NCI-H1694 treated with DMSO at 0.1 percent for 48 hours (cell line): Measurements from ENCODE around the gene IGDCC3.
"Not testable (repeated sequence)": the region's sequence is repeated elsewhere in the genome, so short reads cannot be mapped to it uniquely, and the experiment has no call there.

Source experiments
- DNase-seq: peaks from one replicate; lab custom pipeline; 2025; lab: John Stamatoyannopoulos, UW

The IGDCC3 gene

DNA sequence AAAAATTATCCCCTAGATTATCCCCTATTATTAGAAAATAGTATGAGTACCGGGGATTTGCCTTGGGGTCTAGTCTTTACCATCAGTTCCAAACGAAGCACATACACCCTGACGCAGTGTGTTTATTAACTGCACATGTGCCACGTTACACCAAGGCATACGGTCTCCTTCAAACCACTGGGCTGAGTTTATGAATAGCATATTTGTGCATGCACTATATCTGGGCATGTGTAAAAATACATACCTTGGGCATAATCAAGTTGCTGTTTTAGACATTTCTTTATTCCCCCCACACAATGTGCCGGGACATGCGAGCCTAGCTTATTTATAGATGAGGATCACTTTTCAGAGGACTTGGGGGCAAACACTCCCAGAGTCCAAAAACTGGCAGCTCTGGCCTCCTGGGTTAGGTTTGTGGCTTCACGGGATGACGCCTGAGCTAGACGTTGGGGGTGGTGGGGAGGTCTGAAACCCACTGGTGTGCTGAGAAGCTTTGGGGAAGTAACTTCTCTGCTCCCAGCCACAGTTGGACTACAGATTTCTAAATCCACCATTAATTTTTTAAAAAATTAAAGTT lies 28.7 kb upstream of the IGDCC3 start:
- no peak for DNase-seq

DNA sequence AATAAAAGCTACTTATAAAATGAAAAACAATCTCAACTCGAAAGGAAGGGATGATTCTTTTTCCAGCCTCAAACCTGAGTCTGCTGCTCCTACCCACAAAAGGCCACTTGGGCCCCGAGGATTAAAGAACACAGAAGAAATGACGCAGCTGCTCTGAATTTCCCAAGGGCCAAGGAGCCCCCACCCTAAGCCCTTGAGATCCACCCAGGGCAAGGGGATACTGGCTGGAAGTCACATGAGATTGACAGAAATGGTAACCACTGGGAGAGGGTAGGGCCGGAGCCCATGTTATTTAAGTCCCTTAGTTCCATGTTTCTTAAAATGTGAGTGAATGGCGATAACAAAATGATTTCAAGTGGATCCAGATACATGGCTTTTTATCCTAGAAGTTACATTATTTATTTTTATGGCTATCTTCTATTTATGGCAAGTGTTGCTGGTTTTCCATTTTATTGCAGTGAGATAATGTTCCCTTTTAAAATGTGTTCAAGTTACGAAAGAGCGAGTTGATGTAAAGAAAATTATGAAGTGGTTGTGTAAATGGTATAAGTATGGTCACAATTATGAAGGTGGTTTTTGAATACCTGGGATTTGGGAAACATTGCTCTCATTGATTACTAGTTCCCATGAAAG lies 28.1 kb upstream of the IGDCC3 start:
- no peak for DNase-seq

DNA sequence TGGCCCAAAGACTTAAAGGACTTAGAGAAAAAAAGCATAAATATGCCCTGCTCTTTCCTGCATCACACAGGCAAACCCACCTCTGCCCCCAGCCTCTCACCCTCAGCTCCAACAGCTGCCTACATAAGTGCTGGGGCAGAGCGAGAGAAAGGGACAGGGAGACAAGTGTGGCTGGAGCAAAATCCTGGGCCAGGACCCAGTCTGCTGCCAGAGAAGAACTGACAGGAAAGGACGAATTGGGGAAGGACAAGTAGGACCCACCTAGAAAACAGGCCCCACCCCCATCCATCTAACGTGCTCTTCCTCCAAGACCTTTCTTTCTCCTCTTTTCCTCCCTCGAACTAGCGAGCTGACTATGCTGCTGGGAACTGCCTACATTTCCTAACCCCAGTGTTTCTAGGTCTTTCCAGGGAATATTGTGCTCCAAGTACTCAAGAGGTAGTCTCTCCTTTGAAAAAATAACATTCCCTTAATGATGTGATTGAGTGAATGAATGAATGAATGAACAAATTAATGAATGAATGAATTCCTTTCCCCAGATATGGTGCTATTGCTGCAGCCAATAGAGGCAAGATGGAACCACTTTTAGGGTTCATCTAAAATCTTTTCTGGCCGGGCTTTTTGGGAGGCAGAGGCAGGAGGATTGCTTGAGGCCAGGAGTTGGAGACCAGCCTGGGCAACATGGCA lies 26.5 kb upstream of the IGDCC3 start:
- no peak for DNase-seq

DNA sequence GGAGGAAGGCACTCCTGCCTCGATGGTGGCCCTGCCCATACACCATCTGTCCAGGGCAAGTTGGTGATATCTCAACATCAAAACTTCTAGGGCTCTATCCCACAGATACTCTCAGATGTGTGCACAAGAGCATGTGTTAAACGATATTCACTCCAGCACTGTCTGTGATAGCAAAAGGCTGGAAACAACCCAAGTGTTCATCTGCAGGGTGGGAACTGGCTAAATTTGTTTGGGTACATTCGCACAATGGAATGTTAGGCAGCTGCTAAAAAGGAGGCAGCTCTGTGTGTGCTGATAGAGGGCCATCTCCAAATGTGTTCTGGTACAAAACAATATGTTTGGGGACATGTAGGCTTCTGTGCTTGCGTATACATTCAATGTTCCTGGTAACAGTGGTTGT lies 25.2 kb upstream of the IGDCC3 start:
- DNase-seq, result no peak

DNA sequence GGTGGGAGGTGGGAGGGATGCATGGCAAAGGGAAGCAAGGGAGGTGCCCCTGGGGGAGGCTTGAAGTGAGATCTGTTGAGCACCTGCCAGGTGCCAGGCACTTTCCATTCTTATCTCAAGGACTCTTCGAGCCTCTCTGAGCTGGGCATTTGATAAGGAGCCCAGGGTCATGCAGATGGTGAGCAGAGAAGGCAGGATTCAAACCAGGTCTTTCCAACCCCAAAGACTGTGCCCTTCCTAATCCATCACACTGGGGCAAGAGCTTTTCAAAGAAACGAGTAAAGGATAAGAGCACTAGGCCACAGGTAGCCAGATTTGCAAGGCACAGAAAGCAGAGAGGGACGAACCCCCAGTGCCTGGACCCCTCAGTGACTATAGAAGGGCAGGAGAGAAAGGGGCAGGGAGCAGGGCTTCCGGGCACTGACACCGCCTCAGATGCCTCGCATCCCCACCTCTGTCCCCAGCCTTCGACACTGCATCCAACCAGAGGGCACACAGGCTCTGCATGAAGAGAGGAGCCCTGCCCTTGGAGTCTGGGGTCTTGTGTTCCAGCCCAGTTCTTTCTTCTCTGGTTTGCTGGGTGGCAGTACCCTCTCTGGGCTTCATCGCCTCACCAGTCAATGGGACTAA lies 23.9 kb upstream of the IGDCC3 start:
- no peak for DNase-seq

DNA sequence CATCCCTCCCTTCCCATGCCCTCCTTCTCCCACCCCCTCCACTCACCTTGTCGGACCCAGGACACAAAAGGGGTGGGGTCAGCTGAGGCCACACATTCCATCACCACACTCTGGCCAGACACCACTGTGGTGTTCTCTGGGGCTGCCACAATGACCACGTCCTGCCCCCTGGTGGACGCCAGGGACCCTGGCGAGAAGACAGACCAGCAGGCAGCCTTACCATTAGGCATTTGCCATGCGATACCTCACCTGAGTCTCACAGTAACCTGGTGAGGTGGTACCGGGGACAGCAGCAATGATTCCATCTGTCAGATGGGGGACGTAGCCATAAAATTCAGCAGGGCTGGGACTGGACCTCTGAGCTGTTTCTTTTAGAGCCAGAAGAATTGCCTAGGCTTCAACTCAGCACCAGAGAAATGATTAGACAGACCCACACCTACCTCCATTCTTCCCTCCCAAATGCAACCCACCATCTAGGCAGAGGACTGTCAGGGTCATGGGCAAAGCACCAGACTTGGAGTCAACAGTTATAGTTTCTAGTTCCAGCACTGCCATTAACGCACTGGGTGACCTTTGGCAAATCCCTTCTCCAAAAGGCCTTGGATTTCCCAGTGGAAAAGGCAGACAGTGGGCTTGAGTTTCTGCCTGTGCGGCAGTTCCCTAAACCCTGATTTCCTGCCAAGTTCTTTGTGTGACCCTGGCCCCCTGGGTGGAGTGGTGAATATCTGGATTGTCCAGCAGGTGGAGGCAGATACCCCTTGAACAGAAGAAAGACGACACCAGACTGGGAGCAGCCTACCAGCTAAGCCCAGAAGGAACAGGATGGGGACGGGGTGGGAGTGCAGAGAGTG lies 23.2 kb upstream of the IGDCC3 start:
- DNase-seq, result peak; percentile 80

DNA sequence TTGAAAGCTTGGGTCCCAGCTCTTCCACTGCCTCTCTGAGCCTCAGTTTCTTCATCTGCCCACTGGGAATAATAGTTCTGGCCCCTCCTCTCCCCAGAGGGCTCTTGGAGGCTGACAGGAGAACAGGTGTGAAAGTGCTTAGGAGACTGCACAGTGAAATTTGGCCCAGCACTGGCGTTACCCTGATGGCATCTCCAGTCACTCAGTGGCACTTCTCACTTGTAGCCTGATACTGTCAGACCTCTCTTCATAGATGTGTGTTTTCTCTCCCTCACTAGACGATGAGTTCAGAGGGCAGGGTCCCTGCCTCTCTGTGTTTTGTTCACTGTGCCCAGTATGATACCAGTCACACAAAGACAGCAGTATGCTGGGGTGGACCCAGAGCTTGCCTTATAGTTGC lies 22.2 kb upstream of the IGDCC3 start:
- DNase-seq, result no peak

DNA sequence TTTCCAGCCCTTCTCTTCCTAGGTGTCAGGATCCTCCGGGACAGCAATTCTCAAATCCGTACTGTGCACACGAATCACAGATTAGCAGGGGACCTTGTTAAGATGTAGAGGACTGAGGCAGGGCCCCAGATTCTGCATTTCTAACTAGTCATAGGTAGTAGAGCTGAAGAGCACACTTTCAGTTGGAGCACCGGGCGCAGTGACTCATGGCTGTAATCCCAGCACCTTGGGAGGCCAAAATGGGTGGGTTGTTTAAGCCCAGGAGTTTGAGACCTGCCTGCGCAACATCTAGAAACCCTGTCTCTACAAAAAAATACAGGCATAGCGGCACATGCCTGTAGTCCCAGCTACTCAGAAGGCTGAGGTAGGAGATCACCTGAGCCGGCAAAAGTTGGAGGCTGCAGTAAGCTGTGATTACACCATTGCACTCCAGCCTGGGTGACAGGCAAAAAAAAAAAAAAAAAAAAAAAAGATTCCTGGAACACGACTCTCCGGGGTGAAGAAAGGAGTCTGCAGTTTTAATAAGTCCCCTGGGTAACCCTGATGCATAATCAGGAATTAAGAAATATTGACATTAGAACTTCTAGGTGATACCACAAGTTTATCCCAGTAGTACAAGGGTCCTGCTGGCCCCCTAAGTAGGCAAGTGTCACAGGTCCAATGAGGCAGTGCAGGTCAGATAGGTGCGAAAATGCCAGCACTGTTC lies 21.4 kb upstream of the IGDCC3 start:
- no peak for DNase-seq

DNA sequence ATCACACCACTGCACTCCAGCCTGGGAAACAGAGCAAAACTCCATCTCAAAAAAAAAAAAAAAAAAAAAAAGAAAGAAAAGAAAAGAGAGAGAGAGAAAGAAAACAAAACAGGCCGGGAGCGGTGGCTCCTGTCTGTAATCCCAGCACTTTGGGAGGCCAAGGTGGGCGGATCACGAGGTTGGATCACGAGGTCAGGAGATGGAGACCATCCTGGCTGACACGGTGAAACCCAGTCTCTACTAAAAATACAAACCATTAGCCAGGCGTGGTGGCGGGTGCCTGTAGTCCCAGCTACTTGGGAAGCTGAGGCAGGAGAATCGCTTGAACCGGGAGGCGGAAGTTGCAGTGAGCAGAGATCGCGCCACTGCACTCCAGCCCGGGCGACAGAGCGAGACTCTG lies 20.7 kb upstream of the IGDCC3 start:
- DNase-seq, result not testable (repeated sequence)

DNA sequence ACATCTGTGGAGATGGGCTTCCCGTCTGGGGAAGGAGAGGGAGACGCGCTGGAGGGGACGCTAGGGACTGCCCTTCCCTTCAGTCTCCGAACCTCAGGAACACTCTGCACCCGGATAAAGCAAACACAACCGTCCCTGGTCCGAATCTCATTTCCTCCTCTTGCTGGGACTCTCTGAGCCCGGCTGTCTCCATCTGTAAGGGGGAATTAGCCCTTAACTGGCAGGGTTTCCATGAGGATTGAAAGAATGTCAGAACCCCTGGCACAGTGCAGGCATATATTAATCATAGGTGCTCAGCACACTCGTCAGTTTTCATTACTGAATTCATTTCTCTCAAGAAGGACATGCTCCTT lies 19.1 kb upstream of the IGDCC3 start:
- DNase-seq, result no peak

DNA sequence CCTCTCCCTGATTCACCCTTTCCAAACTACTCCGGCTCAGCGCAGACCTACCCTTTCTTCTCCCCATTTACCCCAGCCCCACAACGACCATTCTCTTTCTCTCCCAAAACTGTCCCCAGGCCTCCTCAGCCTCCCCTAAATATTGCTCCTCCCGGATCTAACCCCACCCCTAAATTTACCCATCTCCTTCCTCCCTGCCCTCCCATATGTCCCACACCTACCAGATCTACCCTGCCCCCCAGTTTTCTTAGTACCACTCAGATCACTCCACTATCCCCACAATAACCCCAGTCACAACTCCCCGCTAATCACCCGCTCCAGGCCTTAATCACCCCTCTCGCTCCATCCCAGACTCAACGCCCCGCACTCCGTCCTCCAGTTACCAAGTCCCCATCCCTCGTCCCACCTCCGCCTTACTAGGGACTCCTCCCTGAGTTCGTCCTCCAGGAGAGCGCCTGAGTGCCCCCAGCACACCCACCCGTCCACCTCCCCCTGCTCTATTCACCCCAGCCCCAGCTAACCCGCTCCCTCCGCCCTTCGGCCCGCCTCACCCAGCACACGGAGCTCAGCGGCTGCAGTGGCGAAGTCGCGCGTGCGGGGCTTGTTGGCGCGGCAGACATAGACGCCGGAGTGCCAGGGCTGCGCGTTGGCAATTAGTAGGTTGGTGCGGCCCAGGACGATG lies 18.6 kb upstream of the IGDCC3 start:
- no peak for DNase-seq

DNA sequence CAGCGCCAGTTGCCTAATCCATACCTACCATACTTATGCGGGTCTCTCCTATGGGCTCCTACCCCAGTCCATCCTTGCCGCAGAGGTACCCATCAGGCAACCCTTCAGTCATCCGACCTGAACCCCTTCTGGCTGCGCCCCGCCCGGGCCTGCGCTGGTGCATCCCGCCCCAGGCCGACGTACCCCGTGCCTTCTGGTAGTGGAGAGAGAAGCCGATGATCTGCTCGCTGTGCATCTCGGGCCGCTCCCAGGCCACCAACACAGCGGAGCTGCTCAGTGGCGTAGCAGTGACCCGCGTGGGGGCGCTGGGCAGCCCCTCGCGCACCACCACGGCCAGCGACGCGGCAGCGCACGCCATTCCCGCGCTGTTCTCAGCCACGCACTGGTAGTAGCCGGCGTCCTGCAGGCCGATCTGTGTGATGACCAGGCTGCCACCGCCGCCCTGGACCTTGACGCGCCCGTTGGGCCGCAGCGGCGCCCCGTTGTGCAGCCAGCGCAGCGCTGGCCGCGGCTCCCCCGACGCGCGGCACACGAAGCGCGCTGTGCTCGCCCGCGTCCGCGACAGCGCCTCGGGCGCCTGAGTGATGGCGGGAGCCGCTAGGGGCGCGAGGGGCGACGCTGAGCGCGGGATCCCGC lies 17.9 kb upstream of the IGDCC3 start:
- no peak for DNase-seq

DNA sequence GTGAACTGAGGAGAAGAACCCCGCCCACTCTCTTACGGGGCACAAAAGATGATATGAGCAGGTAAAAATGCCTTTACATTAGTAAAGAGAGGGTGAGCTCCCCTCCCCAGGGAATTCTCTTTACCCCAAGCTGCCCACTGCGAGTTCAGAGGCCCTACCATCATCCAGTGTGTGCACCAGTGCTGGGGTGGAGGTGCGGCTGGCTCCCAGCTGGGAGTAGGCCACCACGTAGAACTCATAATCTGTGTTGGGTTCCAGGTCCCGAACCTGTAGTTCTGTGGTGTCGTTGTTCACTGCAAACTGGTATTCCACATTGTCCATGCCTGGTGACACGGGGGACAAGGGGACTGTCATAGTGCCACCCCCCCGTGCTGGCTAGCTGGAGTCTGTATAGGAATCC lies 17.1 kb upstream of the IGDCC3 start:
- DNase-seq, result no peak

DNA sequence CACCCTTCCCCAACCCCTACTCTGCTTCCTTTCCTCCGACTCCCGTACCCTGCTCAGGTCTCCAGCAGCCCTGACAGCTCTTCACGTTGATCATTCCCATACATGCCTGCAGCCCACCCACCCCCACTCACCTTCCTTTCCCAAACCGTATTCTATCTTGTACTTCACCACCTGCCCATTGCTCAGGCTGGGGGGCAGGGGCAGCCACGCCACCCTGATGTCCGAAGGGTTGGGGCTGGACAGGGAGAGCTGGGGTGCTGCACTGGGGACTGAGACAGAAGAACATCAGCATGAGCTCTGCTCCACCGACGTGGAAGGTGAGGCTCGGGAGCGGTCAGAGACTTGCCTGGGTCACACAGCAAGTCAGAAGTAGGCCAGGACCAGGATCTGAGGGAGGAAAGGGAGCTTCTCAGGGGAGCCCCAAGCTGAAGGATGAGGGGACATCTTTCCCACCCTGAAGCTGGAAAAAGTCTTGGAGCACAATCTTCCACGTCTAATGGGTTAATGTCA lies 16.5 kb upstream of the IGDCC3 start:
- no peak for DNase-seq

DNA sequence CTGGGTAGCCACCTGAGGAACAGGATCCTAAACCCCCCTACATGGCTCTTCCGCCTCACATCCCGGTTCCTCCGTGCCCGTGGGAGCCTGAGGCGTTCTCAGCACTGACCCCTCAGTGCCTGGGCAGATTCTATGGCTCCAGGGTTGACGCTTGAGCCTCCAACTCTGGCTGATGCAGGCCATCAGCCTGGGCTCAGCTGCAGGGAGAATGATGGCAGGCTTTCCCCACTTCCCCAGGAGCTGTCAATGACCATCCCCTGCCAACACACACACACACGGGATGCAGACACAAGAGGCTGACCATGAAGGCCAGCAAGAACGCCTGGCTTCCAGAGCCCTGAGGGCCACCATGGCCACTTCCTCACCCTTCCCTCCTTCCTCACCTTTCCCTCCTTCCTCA lies 15.8 kb upstream of the IGDCC3 start:
- DNase-seq, result no peak

DNA sequence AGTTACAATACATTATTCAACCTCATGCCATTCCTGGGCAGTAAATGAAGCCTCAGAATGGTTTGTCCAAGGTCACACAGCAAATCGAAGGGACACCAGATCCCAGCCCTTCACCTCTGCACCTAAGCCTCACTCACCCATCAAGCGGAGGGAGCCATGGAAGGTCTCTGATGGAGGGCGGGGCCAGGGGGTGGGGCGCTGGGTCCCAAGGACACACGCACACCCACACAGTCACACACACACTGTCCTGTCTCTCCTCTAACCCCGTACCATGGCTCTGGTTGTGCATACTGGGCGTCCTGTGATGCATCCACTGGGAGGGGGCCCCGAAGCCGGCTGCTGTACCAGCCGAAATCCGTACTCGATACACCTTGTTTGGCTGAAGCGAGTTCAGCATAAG lies 15.3 kb upstream of the IGDCC3 start:
- no peak for DNase-seq

DNA sequence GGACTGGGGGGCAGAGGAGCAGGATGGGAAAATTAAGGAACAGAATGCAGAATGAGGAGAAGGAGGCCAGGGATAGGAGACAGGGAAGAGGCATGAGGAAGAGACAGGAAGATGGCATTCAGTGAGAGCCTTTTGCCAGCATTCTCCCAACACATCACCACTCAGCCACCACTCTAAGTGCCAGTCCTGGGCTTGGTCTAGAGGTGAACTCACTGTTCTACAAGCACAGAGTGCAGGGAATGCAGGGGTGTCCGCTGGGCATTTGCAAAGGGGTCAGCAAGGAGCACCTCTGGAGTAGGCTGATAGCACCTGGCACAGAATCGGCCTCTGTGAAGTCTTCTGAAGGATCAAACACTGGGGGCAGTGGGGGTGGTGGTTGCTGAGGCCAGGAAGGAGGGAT lies 14.6 kb upstream of the IGDCC3 start:
- DNase-seq, result no peak

DNA sequence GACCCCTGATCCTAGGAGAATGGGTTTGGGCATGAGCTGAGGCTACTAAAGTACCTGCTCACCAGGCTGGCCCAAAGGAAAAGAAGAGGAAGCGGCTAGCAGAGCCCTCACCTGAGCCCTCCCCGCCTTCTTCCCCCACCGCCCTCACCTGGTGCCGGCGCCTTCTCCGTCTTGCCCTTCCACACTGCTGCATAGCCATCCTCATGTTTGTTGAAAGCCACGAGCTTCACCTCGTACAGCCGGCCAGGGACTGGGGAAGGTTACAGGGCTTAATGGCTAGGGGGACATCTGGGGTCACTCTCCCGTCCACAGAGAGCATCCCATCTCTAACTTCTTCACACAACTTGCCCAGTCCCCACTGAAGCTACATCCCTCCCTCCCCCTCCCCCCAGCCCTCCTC lies 13.9 kb upstream of the IGDCC3 start:
- no peak for DNase-seq

DNA sequence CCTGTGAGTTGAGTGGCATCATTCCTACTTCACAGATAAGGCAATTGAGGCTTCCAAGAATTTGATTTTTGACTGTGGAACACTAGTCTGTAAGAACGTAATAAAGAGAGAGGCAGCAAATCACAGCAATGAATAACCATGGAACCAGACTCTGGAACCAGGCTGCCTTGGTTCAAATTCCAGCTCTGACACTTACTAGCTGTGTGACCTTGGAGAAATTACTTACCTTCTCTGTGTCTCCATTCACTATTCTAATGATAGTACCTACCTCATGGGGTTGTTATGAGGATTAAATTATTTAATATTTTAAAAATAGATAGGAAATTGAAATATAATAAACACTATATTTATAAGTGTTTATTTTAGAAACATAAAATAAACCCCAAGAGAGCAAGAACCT lies 12.6 kb upstream of the IGDCC3 start:
- no peak for DNase-seq

DNA sequence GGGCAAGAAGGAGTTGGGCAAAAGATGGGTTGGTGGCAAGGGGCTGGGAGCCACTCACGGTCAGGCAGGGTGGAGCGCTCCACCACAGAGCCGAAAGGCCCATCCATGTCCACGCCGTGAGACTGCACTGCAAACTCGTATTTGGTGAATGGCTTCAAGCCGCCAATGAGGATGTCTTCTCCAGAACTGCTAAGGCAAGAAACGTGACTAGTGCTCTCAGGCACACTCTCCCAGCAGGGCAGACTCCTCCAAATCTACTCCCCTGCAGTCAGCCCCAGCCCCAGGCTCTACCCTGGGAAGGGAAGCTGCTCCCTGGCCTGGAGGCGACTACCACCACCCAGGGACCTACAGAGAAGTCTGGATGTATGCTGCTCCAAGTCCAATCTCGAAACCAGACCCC lies 11.4 kb upstream of the IGDCC3 start:
- DNase-seq, result no peak
